ENCODE results near the gene RBM25.
"Not testable (repeated sequence)": the region's sequence is repeated elsewhere in the genome, so short reads cannot be mapped to it uniquely, and the experiment has no call there.

RBM25 gene

GRCh38 chr14:73167727-73168126, 109.4 kb downstream of the RBM25 start:
- no peak overlapping the region for H3K27ac ChIP-seq
- peaks cover 69 to 100% (median 94%) of the 10 kb centered on the region in 11 experiments for H3K36me3 ChIP-seq
- H3K27me3 ChIP-seq = no peaks in the 10 kb centered on the region
- H3K9me3 ChIP-seq (replicated peaks in 1 of 11) = no peaks in the 10 kb centered on the region
- no peak overlapping the region for H3K9ac ChIP-seq
- TF ChIP-seq Cebpa-rat (IDR thresholded peaks at IDR 0.05) = no peak
- no peak overlapping the region for H3K4me3 ChIP-seq
- peaks cover 0 to 81% (median 0%) of the 10 kb centered on the region in 11 experiments; a peak in 7 of 22 replicates for H4K20me1 ChIP-seq
- no peak overlapping the region for H3K4me2 ChIP-seq
- no peaks in the 10 kb centered on the region for H3K4me1 ChIP-seq

GRCh38 chr14:73168274-73168673, 109.9 kb downstream of the RBM25 start:
- no peaks in the 10 kb centered on the region for H3K4me1 ChIP-seq
- no peaks in the 10 kb centered on the region for H3K9me3 ChIP-seq (replicated peaks in 1 of 11)
- TF ChIP-seq Cebpa-rat (IDR thresholded peaks at IDR 0.05) = no peak
- H3K4me2 ChIP-seq = no peak overlapping the region
- no peak overlapping the region for H3K9ac ChIP-seq
- H3K4me3 ChIP-seq = no peak overlapping the region
- H3K36me3 ChIP-seq = peaks cover 66 to 100% (median 88%) of the 10 kb centered on the region in 11 experiments
- H4K20me1 ChIP-seq = peaks cover 0 to 81% (median 0%) of the 10 kb centered on the region in 11 experiments; a peak in 7 of 22 replicates
- H3K27me3 ChIP-seq = no peaks in the 10 kb centered on the region
- H3K27ac ChIP-seq = no peak overlapping the region

GRCh38 chr14:73168691-73169090, 110.4 kb downstream of the RBM25 start:
- TF ChIP-seq Cebpa-rat (IDR thresholded peaks at IDR 0.05) = no peak
- Histone ChIP-seq H3K4me2 (no peak overlapping the region), H3K27me3 (no peaks in the 10 kb centered on the region), H3K9ac (no peak overlapping the region), H3K4me3 (no peak overlapping the region), H3K36me3 (peaks cover 66 to 100% (median 88%) of the 10 kb centered on the region in 11 experiments), H4K20me1 (peaks cover 0 to 81% (median 0%) of the 10 kb centered on the region in 11 experiments; a peak in 7 of 22 replicates), H3K4me1 (no peaks in the 10 kb centered on the region), H3K9me3 (replicated peaks in 1 of 11) (no peaks in the 10 kb centered on the region), H3K27ac (no peak overlapping the region)

GRCh38 chr14:73169855-73170254, 111.5 kb downstream of the RBM25 start:
- H3K4me2 ChIP-seq = not testable (repeated sequence)
- H3K36me3 ChIP-seq = peaks cover 67 to 100% (median 91%) of the 10 kb centered on the region in 11 experiments

GRCh38 chr14:73170686-73171085, 112.4 kb downstream of the RBM25 start:
- Histone ChIP-seq H3K4me2 (no peak overlapping the region), H3K4me3 (no peak overlapping the region), H3K9me3 (replicated peaks in 1 of 11) (no peaks in the 10 kb centered on the region), H3K27me3 (no peaks in the 10 kb centered on the region), H4K20me1 (peaks cover 0 to 77% (median 0%) of the 10 kb centered on the region in 11 experiments; a peak in 7 of 22 replicates), H3K4me1 (peaks cover 0 to under 1% (median 0%) of the 10 kb centered on the region in 10 experiments; a peak in 1 of 20 replicates), H3K36me3 (peaks cover 66 to 100% (median 88%) of the 10 kb centered on the region in 11 experiments), H3K27ac (no peak overlapping the region), H3K9ac (no peak overlapping the region)
- TF ChIP-seq Cebpa-rat (IDR thresholded peaks at IDR 0.05) = no peak

More at GRCh38 chr14:73169855-73170254, 111.5 kb downstream of the RBM25 start:
- not testable (repeated sequence) for H3K9ac ChIP-seq; H3K4me3 ChIP-seq; H3K27me3 ChIP-seq; H3K27ac ChIP-seq; H3K9me3 ChIP-seq (replicated peaks in 1 of 11); H3K4me1 ChIP-seq
- peaks cover 0 to 75% (median 0%) of the 10 kb centered on the region in 11 experiments; a peak in 7 of 22 replicates for H4K20me1 ChIP-seq

- H3K36me3 ChIP-seq = peaks cover 75 to 100% (median 95%) of the 10 kb centered on the region in 11 experiments
- no peak overlapping the region for H3K9ac ChIP-seq
- TF ChIP-seq Cebpa-rat (IDR thresholded peaks at IDR 0.05) = no peak
- no peak overlapping the region for H3K27ac ChIP-seq
- H3K4me3 ChIP-seq = no peak overlapping the region
- H4K20me1 ChIP-seq = peaks cover 0 to 79% (median 0%) of the 10 kb centered on the region in 11 experiments; a peak in 7 of 22 replicates
- H3K27me3 ChIP-seq = no peaks in the 10 kb centered on the region
- H3K4me2 ChIP-seq = no peak overlapping the region
- H3K4me1 ChIP-seq = peaks cover 0 to 18% (median 2%) of the 10 kb centered on the region in 10 experiments; a peak in 10 of 20 replicates
- H3K9me3 ChIP-seq (replicated peaks in 1 of 11) = no peaks in the 10 kb centered on the region
Measured at GRCh38 chr14:73172500-73172899, 114.2 kb downstream of the RBM25 start.

GRCh38 chr14:73173092-73173735, 114.9 kb downstream of the RBM25 start:
- Histone ChIP-seq H3K36me3 (peaks cover 75 to 100% (median 94%) of the 10 kb centered on the region in 11 experiments), H4K20me1 (peaks cover 0 to 72% (median 0%) of the 10 kb centered on the region in 11 experiments; a peak in 7 of 22 replicates), H3K27ac (no peak overlapping the region), H3K9me3 (replicated peaks in 1 of 11) (no peaks in the 10 kb centered on the region), H3K4me2 (no peak overlapping the region), H3K4me3 (no peak overlapping the region), H3K4me1 (peaks cover 0 to 26% (median 2%) of the 10 kb centered on the region in 10 experiments; a peak in 10 of 20 replicates), H3K9ac (no peak overlapping the region), H3K27me3 (no peaks in the 10 kb centered on the region)
- TF ChIP-seq Cebpa-rat (IDR thresholded peaks at IDR 0.05) = no peak

Data from BLaER1 treated with 17β-estradiol and CSF1 and Interleukin-3, amounts not matched to agents 10 nM and 100 nM (cell line).